Middle frontal gyrus (tissue), 1 donor: ENCODE results near the gene IL19.
"Not testable (repeated sequence)": the region's sequence is repeated elsewhere in the genome, so short reads cannot be mapped to it uniquely, and the experiment has no call there.

Experiments
- DNase-seq: peaks from one replicate; pipeline ENCODE4 v3.0.0-alpha.2; 2015; ENCODE audit warnings: low spot score; ENCODE audit errors: extremely low spot score

The IL19 gene

DNA sequence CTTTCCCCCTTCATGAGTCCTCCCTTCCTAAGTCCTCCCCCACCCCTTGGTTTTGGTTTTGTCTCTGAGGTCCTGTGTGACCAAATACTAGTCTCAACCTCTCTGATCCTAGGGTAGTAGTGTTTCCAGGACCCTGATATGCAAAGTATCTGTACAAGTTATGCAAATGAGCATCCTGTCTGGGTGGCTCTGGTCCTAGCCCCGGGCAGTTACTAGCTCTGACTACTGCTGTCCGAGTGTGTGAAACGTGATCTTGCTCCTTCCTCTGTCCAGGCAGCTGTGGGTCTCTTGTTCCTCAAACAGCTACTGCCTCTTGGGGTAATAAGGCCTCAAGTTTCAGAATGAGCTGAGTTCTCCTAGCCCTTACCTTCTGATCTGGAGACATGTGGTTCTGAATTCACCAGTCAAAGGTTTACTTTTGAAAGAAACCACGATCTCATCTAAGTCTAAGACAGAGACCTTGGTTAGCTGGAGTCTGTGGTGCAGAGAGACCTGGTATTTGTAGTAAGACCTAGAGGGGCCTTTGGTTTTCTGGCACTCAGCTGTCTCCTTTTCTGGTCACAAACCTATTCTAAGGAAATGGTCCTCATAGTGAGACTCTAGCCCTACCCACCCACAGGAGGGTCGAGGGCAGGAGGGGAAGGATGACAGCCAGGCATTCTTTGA, 31.0 kb upstream of the IL19 start:
- DNase-seq: no peak

DNA sequence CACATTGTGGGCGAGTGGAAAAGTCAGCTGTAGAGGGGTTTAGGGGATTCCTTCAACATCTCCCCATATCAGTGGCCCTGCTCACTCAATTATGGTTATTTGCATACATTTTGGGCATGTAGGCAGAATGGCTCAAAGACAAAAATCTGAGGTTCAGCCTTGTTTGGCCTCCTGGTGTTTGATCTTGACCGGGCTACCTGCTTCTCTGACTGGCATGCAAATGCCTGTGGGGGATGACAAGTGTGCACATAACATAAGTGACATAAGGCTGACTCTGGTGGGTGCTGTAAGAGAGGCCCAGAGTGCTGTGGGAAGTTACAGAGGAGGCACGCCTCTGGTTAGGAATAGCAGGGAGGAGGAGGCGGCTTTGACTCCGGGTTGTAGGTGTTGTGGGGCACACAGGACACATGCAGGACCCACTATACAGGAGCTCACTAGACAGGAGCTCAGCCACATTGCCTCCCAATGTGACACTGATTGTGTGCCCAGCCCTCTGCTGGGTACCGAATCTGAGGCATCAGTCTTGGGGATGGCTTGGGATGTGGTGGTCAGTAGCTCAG, 29.4 kb upstream of the IL19 start:
- no peak for DNase-seq

DNA sequence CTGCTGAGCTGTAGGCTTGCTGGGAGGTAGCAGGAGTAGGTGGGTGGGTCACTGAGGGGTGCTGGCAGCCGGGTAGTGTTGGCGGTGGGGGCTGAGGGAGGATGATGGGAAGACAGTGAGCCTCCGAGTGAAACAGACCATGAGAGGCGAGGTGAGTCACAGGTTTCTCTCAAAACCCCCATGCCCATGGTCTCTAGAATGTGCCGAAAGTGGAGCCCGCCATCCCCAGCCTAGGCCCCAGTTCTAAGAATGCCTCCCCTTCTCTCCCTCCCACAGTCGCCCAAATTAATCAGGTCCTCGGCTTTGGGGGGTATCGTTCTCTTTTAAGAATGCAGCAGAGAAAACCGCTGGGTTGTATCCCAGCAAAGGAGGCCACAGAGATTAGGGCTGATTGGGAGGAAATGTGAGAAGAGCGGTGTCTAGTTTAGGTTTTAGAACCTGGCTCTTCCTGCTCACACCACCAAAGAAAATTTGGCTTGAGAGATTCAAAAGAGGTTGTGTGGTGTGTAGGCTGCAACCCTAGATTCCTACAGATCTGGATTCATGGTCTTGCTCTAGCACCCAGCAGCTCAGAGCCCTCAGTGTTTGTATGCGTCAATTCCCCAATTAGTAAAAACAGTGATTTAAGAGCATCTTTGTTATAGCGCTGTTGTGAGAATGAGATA, 27.7 kb upstream of the IL19 start:
- DNase-seq: no peak

DNA sequence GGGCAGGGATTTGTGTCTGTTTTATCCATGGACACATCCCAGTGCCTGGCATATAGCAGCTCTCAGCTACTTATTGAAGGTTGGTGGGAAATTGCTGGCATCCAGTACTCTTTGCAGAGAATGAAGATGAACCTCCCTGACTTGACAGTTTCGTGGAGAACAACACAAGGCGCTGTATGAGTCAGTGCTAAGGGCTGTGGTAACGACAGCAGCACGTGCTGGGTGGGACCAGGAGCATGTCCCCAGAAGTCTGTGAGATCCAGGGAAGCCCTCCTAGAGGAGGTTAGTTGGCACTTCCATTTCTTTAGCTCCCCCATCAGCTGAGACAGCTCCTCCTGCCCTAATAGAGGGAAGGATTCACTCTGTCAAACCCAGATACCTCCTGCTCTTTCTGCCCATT, 25.9 kb upstream of the IL19 start:
- DNase-seq: no peak

DNA sequence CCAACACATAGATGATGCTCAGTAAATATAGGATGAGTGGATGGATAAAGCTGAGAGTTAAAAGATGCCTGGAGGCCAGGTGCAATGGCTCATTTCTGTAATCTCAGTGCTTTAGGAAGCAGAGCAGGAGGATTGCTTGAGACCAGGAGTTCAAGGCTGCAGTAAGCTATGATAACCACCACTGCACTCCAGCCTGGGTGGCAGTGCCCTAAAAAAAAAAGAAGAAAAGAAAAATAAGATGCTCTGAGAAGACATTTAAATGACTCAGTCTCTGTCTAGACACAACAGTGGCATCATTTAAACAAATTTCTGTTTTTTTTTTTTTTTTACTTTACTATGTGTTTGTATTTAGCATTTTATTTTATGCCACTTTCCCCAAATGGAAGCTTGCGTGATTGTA, 25.3 kb upstream of the IL19 start:
- DNase-seq: no peak

DNA sequence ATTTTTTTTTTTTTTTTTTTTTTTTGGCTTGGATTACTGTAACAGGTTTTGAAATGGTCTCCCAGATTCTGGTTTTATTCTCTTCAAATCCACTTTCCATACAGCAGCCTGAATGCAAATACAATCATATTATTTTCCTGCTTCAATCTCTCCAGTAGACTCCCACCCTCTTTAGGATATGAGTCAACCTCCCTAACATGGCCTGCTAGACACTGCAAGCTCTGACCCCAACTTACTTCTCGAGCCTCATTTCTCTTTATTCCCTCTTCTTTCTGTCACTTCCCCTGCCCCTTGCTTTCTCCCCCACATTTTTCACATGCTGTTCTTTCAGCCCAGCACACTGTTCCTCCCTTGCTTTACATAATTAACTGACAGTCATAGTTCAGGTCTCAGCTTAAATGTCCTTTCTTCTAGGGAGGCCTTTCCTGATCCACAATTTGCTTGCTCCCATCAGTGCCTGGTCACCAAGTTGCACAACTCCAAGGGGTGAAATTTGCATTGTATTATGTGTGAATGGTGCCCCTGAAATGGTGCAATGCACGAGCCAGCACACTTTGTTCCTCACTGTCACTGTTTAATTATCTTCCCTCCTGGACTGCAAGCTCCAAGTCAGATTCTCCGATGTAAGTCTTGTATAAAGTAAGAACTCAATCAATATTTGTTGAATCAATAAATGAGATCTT, 22.1 kb upstream of the IL19 start:
- no peak for DNase-seq

DNA sequence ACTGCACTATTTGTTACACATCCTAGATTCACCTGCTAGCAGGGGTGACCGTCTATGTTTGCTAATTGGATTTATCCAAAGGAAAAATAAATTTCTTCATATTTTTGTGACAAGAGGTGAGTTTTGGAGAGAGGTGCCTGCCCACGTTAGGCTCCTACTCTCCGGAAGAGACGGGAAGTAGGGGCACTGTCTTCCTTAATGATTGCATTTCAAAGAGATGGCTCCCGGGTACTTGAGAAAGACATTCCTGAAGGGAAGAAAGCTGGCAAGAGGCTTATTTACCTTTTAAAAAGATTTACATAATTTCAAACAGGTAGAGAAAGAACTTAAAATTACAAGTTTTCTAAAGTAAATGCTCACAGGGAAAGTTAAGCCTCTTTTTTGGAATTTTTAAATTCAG, 18.7 kb upstream of the IL19 start:
- no peak for DNase-seq

DNA sequence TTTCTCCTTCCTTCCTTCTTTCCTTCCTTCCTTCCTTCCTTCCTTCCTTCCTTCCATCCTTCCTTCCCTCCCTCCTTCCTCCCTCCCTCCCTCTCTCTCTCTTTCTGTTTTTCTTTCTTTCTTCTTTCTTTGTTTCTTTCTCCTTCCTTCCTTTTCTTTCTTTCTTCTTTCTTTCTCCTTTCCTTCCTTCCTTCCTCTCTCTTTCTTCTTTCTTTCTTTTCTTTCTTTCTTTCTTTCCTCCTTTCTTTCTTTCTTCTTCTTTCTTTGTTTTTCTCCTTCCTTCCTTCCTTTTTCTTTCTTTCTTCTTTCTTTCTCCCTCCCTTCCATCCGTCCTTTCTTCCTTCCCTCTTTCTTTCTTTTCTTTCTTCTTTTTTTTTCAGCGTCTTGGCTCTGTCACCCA, 18.1 kb upstream of the IL19 start:
- no peak for DNase-seq

DNA sequence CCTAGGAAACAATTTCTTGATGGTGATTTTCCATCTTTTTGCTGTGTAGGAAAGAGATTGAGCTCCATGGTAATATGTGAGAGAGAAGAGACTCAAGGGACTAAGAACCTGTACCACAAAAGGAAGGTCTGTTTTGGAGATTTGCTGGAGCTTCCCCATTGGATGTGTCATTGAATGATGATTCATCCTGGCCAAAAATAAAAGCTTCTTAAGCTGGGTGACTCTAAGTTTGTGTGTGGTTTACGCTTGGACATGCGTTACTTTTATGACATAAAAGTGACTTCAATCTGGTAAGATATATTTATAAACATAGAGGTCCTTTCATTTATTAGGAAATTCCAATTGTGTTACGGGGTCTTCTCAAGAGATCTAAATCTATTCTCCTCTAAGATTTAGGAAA, 17.4 kb upstream of the IL19 start:
- DNase-seq: no peak

DNA sequence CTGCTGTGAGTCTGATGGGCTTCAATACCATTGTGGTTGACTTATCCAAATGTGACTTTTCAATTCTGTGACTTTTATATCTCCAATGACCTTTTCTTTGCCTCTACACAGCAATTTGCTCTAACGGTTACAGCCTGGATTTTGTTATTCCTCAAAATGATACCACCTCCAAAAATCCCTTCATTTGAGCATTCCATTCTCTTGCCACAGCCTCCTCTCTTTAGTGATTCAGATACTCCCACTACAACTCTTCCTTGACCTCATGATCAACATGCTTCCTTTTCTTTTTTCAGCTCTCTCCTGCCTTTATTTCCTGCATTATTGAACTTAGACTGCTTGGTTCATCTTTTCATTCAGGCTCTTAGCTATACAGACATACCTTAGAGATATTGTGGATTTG, 16.6 kb upstream of the IL19 start:
- DNase-seq: no peak

DNA sequence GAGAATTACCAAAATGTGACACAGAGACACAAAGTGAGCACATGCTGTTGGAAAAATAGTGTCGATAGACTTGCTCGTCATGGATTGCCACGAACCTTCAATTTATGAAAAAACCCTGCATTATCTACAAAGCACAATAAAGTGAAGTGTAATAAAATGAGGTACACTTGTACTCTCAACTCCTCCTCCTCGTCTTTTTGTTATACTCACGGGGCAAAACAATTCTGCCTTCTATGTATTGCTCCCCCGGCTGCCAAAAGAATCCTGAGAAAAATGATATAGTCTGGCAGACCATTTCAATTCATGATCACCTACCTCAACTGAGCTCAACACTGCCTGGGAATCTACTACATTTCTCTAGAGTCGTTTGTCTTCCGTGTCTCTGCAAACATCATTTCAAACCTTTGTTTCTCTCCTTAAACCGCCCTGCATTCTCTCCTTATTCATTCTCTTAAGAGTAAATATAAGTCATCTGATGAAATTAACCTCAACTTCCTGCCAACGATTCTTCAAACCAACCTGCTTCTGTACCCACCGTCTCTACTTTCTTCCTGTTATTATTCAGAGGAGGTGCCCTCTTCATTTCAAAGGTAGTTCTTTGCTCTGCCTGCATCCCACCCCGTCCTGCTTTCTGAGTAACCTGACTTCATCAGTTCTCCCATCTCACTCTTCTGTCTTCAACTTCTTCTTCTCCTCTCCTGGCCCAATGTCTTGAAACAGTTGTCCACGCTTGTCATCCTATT, 12.9 kb upstream of the IL19 start:
- no peak for DNase-seq

DNA sequence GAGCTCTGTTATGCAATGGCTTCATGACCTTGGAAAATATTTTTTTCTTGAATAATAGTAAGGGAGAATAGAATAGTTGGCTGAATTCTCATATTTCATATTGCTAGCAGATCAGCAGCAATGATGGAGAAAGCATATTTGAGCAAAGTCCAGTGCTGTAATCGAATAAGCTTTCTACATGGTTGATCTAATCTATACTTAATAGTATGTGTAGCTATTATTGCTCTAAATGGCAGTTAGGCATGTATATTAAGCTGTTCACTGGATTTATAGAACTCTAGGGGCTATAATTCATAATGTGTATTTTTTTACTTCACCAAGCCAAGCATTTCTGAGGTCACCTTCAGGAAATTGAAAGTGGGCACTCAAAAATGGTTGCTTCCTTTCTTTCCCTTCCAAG, 10.0 kb upstream of the IL19 start:
- DNase-seq: no peak

DNA sequence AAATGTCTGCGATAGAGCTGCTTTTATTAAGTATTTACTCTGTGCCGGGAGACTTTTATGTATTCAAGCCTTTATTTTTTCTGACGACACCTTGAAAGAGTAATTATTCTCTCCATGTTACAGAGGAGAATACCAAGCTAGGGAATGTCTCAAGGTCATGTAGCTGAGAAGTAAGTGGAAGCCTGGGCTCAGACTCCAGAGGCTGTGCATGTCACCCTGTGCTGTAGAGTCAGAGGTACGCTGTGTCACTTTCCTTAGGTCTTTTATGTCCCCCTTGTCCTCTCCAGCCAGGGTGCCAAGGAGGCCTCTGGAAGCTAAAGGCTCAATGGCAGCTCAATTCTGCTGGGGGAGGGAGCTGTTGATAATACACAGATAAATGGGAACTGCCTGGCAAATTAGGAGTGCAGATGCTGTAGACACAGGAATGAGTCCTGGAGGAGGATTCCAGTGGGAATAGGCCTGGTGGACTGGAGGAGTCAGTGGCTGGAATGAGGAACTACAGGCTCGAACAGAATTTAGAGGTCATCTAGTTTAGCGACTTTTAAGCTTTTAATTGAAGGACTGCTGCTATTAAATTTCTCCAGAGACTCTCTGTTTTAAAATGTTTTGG, 9.3 kb upstream of the IL19 start:
- no peak for DNase-seq

DNA sequence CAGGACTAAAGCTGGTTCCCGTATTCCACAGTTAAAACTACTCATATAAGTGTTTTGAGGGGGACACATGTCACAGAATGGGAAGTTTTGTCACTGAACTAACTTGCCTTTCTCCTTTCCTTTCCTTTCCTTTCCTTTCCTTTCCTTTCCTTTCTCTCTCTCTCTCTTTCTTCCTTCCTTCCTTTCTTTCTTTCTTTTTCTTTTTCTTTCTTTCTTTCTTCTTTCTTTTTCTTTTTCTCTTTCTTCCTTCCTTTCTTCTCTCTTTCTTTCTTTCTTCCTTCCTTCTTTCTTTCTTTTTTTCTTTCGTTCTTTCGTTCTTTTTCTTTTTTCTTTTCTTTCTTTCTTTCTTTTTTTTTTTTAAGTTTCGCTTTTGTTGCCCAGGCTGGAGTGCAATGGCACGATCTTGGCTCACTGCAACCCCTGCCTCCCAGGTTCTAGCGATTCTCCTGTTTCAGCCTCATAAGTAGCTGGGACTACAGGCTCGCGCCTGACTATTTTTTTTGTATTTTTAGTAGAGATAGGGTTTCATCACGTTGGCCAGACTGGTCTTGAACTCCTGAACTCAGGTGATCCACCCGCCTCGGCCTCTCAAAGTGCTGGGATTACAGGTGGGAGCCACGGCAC, 7.7 kb upstream of the IL19 start:
- not testable (repeated sequence) for DNase-seq

DNA sequence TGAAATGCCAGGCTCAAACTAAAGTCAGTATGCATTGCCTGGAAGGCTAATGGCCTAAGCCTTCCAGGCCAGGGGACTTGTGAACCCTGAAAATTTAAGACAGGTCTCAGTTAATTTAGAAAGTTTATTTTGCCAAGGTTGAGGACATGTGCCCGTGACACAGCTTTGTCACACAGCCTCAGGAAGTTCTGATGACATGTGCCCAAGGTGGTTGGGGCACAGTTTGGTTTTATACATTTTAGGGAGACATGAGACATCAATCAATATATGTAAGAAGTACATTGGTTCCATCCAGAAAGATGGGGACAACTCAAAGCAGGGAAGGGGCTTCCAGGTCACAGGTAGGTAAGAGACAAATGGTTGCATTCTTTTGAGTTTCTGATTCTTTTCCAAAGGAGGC, 4.8 kb upstream of the IL19 start:
- not testable (repeated sequence) for DNase-seq

DNA sequence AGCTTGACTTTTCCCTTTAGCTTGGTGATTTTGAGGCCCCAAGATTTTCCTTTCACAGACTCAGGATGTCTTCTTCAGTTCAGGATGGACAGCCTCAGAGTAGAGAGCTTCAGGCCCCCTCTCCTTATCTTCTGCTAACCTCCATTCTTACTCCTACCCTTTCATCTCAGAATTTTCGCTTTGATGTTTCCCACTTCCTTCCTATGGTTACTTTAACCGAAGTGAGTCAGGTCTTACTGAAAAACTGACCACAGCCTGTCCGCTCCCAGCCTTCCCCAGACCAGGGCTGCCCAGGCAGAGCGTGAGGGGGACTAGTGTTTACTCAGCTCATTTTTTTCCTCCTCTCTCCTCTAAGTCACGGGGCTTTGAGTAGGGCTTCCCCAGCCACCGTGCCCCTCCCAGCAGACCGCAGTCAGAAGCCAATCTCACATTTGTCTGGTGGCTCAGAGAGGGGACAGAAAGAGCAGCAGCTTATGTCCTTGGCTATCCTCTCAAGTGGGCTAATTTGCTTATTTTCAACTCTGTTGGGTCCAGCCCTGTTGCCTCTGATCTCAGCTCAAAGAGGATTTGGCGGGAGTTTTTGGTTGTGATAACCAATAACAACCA, 4.2 kb upstream of the IL19 start:
- DNase-seq: no peak

DNA sequence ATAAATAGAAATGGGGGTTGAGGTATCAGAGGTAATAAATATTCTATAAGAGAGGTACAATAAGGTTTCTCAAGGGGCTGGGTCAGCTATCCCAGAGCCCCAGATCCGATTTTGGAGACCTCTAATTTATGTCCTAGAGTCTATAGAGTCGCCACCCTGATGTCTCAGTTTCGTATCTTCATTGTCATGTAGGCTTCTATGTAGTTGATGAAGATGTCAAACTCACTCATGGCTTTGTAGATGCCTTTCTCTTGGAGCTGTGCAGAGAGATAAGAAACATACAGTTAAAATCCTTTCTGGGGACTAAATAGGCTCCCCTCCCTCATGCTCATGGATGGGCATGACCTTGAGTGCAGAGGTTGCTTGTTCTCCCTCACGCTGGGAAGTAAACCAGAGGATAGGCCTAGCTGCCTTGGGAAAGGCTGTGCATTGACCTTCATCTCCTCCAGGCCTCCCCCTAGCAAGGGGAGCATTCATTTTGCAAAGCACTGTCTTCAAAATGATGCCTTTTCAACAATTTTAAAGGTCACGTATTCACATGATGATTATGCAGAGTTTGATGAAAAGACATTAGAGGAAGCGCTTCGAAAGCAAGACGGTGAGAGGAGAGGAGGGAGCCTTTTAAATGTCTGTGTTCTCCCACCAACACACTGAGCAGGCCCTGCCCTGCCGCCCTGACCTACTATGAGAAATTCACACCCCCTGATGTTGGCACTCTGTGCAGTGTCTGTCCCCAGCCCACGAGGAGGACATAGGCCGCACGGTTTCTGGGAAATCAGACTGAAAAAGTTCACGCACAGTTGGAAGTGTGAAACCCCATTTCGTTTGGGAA, 1.9 kb upstream of the IL19 start:
- no peak for DNase-seq

DNA sequence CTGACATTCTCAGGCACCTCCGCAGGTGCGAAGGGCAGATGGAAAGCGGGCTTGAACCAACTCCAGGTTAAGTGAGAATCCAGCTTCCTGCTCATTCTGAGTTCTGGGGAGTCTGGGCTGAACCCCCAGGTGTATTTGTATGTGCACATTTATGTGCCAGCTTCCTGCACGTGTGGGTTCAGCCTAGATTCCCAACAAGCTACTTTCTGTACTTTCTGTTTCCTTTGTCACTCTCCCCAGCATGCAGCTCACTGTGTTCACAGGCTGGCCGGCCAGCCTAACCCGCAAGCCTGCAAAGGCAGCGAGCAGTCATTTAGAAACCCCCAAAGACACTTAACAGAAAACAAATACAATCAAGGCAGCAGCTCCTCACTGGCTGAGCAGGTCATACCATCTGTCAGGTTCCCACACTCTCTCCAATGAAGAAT, 1.3 kb upstream of the IL19 start:
- DNase-seq: no peak

DNA sequence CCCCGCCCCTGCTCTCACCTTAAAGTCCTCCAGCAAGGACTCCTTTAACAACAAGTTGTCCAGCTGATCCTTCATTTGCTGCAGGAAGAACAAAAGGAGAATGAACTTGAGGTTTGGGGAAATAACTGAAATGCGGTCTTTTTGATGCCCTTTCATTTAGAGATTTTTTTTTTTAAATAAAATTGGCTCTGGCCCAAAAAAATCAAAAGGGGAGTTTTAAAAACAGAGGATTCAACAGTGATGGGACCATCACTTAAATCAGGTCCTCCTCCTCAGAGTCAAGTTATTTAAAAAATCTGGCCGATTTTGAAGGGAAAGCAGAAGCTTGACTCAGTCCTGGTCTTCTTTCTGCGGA, 742 bp downstream of the IL19 start:
- no peak for DNase-seq
